A549 (cell line): ENCODE measurements around the gene KLK11.

Experiments used
- BHLHE40 ChIP-seq: IDR thresholded peaks from 2 replicates; pipeline ENCODE4 v1.6.1; 2012; ENCODE audit warnings: low read depth, low read length, inconsistent platforms
- CHD2 ChIP-seq: fragments of 150-350 bp; IDR thresholded peaks from 2 replicates; pipeline ENCODE4 v1.6.1; 2014; ENCODE audit warnings: low read length; ENCODE audit not compliant: partially characterized antibody
- JUN ChIP-seq, 2 experiments: fragments of >200 bp; sonication (Bioruptor Twin); formaldehyde crosslinking; IDR thresholded peaks; 2 replicates in 1 of 2; 3 replicates in 1 of 2; pipeline ENCODE4 v1.6.1; 2016 to 2017
- MAZ ChIP-seq: fragments of 150-350 bp; IDR thresholded peaks from 2 replicates; pipeline ENCODE4 v1.6.1; 2014; ENCODE audit warnings: antibody characterized with exemption, low read depth, low read length, borderline replicate concordance
- MYC ChIP-seq: IDR thresholded peaks from 2 replicates; pipeline ENCODE4 v1.6.1; 2012; ENCODE audit warnings: mild to moderate bottlenecking, inconsistent platforms, low read length, improper control_type of control experiment, borderline replicate concordance
- POLR2A ChIP-seq: IDR thresholded peaks from 2 replicates; pipeline ENCODE4 v1.6.1; 2012; ENCODE audit warnings: mild to moderate bottlenecking, low read length
- RAD21 ChIP-seq, 2 experiments: fragments of >200 bp in 1 of 2; sonication (Bioruptor Twin) in 1 of 2; formaldehyde crosslinking in 1 of 2; IDR thresholded peaks in 1 of 2; conservative IDR thresholded peaks in 1 of 2; 2 replicates in 1 of 2; 3 replicates in 1 of 2; pipeline ENCODE4 v1.6.1; 2012 to 2018; ENCODE audit warnings: inconsistent platforms in 1 of 2
- RCOR1 ChIP-seq: fragments of 150-350 bp; IDR thresholded peaks from 2 replicates; pipeline ENCODE4 v1.6.1; 2014; ENCODE audit warnings: antibody characterized with exemption, low read length, low read depth
- RNF2 ChIP-seq: fragments of 200-600 bp; sonication (generic); IDR thresholded peaks from 2 replicates; pipeline ENCODE4 v1.6.1; 2016; ENCODE audit warnings: low read depth, mild to moderate bottlenecking, antibody characterized with exemption, moderate library complexity, borderline replicate concordance
- SREBF2 ChIP-seq: fragments of 450-650 bp; IDR thresholded peaks from 2 replicates; pipeline ENCODE4 v1.6.1; 2014; ENCODE audit warnings: mild to moderate bottlenecking, moderate library complexity
- ZFP36 ChIP-seq: fragments of 450-650 bp; IDR thresholded peaks from 2 replicates; pipeline ENCODE4 v1.6.1; 2014; ENCODE audit warnings: borderline replicate concordance; ENCODE audit not compliant: partially characterized antibody
- TF ChIP-seq, protein P1 (sequence below): fragments of >200 bp; sonication (Bioruptor Twin); formaldehyde crosslinking; IDR thresholded peaks from 3 replicates; pipeline ENCODE4 v1.5.1; 2016
- TF ChIP-seq, protein P2 (sequence below): fragments of 150-350 bp; IDR thresholded peaks from 2 replicates; pipeline ENCODE4 v1.6.1; 2014; ENCODE audit warnings: low read depth, mild to moderate bottlenecking, low read length
- TF ChIP-seq, protein P3 (sequence below): IDR thresholded peaks from 2 replicates; pipeline ENCODE4 v1.6.1; 2012

DNA sequence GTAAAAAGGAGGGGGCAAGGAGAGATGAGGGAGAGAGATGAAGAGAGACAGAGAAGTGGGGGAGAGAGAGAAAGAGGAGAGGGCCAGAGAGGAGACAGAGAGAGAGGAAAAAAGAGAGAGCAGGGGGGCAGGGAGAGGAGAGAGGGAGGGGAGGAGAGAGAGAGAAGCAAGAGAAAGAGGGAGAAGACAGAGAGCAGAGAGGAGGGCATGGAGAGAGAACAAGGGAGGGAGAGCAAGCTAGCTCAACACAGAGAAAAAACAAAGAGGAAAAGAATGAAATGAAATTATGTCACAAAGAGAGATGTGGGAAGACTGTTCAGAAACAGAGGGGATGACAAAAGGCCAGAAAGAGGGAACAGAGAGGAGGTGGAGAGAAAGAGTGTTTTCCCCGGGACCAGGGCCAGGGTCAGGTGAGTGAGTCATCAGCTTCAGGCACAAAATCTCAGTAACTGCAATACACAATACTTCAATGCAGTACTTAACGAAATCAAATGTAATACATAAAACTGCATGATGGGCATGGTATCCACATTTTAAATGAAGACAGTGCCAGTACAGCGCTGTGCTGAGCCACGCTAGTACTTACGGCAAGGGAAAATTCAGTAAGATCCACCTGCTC, 47.5 kb downstream of the KLK11 start:
- TF ChIP-seq POLR2A: no peak
- TF ChIP-seq, protein P1, sequence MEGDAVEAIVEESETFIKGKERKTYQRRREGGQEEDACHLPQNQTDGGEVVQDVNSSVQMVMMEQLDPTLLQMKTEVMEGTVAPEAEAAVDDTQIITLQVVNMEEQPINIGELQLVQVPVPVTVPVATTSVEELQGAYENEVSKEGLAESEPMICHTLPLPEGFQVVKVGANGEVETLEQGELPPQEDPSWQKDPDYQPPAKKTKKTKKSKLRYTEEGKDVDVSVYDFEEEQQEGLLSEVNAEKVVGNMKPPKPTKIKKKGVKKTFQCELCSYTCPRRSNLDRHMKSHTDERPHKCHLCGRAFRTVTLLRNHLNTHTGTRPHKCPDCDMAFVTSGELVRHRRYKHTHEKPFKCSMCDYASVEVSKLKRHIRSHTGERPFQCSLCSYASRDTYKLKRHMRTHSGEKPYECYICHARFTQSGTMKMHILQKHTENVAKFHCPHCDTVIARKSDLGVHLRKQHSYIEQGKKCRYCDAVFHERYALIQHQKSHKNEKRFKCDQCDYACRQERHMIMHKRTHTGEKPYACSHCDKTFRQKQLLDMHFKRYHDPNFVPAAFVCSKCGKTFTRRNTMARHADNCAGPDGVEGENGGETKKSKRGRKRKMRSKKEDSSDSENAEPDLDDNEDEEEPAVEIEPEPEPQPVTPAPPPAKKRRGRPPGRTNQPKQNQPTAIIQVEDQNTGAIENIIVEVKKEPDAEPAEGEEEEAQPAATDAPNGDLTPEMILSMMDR: no peak
- TF ChIP-seq, protein P2, sequence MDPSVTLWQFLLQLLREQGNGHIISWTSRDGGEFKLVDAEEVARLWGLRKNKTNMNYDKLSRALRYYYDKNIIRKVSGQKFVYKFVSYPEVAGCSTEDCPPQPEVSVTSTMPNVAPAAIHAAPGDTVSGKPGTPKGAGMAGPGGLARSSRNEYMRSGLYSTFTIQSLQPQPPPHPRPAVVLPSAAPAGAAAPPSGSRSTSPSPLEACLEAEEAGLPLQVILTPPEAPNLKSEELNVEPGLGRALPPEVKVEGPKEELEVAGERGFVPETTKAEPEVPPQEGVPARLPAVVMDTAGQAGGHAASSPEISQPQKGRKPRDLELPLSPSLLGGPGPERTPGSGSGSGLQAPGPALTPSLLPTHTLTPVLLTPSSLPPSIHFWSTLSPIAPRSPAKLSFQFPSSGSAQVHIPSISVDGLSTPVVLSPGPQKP: no peak
- TF ChIP-seq MYC: no peak
- no peak for TF ChIP-seq BHLHE40
- TF ChIP-seq, protein P3, sequence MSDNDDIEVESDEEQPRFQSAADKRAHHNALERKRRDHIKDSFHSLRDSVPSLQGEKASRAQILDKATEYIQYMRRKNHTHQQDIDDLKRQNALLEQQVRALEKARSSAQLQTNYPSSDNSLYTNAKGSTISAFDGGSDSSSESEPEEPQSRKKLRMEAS: no peak
- no peak for TF ChIP-seq MAZ
- no peak for TF ChIP-seq RAD21 (conservative IDR thresholded peaks at IDR 0.05 in 1 of 2, IDR thresholded peaks at IDR 0.05 in 1 of 2)
- TF ChIP-seq RNF2: no peak
- no peak for TF ChIP-seq RCOR1
- no peak for TF ChIP-seq CHD2
- TF ChIP-seq JUN (IDR thresholded peaks at IDR 0.05): no peak
- TF ChIP-seq ZFP36: no peak
- TF ChIP-seq SREBF2: no peak
